ENCODE measurements around the gene JCHAIN. TPM values are rescaled to one million over a fixed set of nuclear protein-coding genes. Genes with fewer than 3 reads are reported as not detected.
"Not testable (repeated sequence)": the region's sequence is repeated elsewhere in the genome, so short reads cannot be mapped to it uniquely, and the experiment has no call there.

JCHAIN gene
- total RNA-seq, 1 donor from 2014 or later = not detected

DNA sequence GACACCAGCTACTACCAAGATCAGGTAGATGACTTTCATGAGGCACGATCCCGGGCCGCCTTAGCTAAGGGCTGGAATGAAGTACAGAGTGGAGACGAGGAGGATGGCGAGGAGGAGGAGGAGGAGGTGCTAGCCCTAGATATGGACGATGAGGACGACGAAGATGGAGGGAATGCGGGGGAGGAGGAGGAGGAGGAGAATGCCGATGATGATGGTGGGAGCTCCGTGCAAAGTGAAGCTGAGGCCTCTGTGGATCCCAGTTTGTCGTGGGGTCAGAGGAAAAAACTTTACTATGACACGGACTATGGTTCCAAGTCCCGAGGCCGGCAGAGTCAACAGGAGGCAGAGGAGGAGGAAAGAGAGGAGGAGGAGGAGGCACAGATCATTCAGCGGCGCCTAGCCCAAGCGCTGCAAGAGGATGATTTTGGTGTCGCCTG is 22.5 kb upstream of the JCHAIN start:
- intact Hi-C loops (cut with micrococcal nuclease) = loop anchor here (1.0 to 10.0 kb wide), 11 partner anchors 16 to 924 kb away; partner anchors contain the start of genes DCK, GRSF1, MOB1B and SULT1B1

DNA sequence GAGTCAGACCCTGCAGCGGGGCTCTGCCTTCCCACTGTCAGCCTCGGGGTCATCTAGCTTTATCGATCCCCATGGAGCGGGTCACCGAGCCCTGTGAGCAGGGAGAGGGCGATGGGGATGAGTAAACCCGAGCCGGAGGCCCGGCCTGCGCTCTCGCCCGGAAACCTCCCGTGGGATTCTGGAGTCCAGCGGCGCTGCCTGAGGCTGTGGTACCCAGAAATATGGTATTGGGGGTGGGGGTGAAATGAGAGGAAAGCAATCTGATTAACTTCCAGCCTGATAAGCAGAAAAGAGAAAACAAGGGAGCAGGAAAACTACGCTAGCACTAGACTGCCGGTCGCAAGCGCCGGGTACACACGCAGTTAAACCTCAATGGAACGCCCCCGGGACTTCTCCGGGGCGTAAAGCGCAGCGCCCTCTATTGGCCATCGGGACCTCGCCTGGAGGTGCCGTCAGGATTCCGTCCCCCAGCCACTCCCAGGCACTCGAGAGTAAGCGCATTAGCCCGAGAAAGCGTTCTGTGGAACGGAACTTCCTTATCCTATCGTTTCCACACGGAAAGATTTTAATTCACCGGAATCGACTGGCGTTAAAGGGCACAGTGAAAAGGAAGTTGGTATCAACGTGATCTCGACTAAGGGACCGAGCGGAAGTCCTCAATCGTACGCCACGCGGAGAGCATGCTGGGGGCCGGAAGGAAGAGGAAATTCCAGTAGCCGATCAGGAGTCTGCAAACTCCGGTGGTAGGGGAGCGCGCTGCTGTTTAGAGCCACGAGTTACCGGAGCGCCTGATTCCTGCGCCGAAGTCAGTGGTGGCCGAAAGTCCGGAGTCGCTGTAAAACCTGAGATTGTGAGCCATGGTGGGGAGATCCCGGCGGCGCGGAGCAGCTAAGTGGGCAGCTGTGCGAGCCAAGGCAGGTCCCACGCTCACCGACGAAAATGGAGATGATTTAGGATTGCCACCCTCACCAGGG is 21.8 kb upstream of the JCHAIN start, which contains the start of gene UTP3:
Gene UTP3, plus strand, starts transcription at position 712 of the 974 bp plus-strand sequence. Its CDS starts 146 bp downstream, at position 858.
- intact Hi-C loops (cut with micrococcal nuclease) = loop anchor here (1.0 to 10.0 kb wide), 11 partner anchors 17 to 923 kb away; partner anchors contain the start of genes DCK, GRSF1, MOB1B and SULT1B1

DNA sequence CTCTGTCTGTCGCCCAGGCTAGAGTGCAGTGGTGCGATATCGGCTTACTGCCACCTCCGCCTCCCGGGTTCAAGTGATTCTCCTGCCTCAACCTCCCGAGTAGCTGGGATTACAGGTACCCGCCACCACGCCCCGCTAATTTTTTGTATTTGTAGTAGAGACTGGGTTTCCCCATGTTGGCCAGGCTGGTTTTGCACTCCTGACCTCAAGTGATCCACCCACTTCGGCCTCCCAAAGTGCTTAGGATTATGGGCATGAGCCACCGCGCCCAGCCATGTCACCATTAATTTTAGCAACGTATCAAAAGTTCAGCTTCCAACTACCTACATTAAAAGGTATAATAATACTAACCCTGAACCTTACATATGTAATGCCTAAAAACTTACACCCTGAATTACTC is 21.1 kb upstream of the JCHAIN start:
- intact Hi-C loops (cut with micrococcal nuclease) = loop anchor here (10.0 kb wide), 1 partner anchor 923 kb away; the partner anchor contains the start of gene SULT1B1

DNA sequence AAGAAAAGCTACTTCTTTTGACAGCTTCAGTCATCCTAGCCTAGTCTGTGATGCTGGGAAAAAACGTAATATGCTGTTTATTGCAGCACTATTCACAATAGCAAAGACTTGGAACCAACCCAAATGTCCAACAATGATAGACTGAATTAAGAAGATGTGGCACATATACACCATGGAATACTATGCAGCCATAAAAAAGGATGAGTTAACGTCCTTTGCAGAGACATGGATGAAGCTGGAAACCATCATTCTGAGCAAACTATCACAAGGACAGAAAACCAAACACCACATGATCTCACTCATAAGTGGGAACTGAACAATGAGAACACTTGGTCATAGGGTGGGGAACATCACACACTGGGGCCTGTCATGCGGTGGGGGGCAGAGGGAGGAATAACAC is 15.8 kb upstream of the JCHAIN start:
- intact Hi-C loops (cut with micrococcal nuclease) = loop anchor here (10.0 kb wide), 1 partner anchor 917 kb away; the partner anchor contains the start of gene SULT1B1

DNA sequence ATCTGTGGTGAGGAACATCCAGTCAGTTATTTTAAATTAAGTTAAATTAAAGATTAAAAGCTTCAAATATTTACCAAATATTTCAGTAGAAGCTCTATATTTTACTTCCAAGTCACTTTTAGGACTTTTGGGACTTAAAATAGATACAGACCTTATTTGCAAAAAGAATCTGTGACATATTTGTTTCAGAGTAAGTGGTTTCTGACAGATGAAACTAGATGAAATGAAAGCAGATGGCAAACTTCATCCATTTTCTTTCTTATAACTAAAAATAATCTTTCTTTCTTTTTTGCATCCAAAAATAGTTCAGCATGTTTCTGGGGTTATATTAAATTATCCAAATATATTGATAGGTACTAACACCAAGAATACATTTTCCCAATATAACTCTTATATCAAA is 15.4 kb upstream of the JCHAIN start:
- intact Hi-C loops (cut with micrococcal nuclease) = loop anchor here (10.0 kb wide), 1 partner anchor 917 kb away; the partner anchor contains the start of gene SULT1B1

DNA sequence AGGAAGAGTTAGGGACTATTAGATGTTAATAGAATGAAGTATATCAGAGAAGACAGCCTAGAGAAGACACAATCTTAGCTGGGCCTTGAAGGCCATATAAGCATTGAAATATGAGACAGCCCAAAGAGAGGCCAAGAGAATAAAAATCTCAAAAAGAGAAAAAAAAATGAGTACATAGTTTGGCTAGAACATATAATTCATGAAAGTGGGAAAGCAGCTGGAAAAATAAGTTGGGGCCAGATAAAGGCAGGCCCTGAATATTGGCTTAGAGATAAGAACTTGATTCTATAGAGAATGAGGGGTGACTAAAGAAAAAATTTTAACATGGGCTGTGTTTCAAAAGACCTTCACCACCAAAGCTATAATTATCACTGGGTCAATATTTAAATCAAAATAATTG is 14.6 kb upstream of the JCHAIN start:
- intact Hi-C loops (cut with micrococcal nuclease) = loop anchor here (10.0 kb wide), 1 partner anchor 916 kb away; the partner anchor contains the start of gene SULT1B1

DNA sequence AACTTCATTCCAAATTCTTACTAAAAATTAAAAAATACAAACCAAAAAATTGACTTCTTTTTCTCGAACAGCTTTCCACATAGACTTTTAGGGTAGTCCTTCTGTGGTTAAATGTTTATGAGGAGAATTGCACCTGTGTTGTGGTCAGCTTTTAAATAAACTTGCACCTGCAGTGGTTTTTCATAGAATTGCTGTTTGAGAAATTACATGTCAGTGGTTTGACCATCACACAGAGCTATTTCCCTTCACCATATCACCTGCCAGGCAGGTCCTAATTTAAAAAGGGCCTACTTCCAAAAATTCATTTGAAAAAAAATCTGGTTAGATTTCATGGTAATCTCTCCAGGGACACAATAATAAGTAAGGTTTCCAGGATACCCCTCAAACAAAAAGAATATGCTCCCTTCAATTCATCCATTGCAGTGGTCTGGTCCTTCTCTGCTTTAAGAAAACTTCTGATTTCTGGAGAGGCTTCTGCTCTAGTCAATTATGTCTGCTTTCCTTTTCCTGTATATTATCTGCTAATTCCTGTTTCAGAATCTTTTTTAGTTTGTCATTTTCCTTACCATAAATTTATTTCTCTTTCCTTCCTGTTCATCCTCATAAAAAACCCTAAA is 12.2 kb upstream of the JCHAIN start:
- intact Hi-C loops (cut with micrococcal nuclease) = no loop called here

DNA sequence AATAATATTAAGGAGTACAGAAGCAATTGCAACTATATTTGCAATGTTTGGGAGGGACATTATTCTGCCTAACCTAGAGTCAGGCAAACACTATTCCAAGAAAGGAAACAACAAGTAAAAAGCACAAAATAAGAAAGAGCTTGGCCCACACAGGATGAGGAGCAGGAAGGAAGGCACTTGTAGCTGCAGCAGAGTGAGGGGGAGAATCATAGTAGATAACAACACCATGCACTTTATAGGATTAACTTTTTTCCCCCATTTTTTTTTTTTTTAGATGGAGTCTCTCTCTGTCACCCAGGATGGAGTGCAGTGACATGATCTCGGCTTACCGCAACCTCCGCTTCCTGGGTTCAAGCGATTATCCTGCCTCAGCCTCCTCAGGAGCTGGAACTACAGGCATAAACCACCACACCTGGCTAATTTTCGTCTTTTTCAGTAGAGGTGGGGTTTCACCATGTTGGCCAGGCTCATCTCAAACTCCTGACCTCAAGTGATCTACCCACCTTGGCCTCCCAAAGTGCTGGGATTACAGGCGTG is 10.3 kb upstream of the JCHAIN start:
- intact Hi-C loops (cut with micrococcal nuclease) = no loop called here

DNA sequence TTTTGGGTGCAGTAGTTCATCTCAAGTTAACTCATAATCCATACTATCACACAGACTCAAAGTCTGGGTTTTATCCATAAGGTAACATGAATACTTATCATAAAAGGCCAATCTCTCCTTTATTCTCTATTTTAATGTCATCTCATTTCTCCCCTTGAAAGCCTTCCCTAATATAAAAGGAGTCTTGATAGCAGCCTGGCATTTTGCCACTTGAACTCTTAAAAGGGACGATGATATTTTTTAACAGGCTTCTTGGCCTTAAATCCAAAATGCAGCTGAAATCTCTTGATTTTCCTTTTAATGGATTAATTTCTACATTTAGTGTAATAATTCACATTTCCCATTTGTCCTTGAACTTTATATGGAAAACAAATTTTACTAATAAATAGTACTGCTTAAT is 8.4 kb upstream of the JCHAIN start:
- intact Hi-C loops (cut with micrococcal nuclease) = no loop called here

DNA sequence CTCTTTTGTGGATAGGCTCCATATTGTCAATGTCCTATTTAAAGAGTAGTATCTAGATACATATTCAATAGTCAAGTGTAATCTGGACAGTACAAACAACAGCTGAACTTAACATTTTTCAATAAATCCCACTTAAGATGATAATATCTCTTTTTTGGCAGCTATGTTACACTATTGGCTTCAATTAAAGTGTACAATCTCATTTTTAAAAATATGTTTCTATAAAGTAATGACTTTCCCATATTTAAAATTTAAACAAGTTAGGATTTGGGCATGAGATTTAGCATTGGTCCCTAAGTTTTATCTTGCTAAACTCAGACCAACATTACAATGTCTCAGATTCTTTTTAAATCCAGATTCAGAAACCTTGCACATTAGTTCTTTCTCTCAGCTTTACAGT is 7.9 kb upstream of the JCHAIN start:
- intact Hi-C loops (cut with micrococcal nuclease) = no loop called here

DNA sequence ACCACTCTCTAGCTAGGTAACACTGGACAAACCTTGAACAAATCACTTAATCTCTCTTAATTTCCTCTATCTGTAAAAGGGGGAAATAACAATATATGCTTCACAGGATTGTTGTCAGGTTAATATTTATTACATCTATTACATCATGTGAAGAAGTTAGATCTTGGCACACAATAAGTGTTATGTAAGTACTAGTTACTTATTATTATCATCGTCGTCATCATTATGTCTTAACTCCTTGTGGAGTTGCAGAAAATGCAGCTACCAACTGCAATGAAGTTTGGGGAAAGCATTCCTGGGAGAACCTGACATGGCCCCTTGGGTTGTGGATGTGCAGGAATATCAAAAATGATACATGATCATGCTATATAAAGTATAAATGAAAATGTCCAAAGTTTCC is 4.8 kb upstream of the JCHAIN start:
- intact Hi-C loops (cut with micrococcal nuclease) = no loop called here

DNA sequence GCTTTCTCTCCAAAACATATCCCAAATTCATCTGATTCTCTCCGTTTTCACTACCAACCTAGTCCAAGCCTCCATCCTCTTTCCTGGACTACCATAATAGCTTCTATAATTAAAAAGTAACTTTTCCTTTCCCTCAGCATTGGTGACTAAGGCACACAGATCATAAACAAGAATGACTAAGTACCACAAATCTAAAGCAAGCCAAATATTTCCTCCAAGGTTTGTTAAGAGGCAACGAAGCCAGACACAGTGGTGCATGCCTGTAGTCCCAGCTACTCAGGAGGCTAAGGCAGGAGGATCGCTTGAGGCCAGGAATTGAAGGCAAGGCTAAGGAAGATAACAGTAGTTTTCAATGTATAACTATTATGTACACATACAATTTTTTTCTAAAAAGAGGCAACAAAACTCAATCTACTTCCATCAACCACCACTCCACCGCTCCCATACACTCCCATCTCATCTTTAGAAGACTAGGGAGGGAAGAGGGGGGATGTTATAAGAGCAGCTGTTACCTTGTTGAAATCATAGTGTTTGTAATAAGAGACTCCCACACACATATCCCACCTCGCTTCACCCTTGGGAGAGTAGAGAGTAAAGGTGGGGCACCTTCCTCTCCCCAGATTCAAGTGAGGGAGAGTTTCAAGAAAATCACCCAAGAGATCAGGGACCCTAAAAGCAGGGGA is 4.2 kb upstream of the JCHAIN start:
- intact Hi-C loops (cut with micrococcal nuclease) = no loop called here

DNA sequence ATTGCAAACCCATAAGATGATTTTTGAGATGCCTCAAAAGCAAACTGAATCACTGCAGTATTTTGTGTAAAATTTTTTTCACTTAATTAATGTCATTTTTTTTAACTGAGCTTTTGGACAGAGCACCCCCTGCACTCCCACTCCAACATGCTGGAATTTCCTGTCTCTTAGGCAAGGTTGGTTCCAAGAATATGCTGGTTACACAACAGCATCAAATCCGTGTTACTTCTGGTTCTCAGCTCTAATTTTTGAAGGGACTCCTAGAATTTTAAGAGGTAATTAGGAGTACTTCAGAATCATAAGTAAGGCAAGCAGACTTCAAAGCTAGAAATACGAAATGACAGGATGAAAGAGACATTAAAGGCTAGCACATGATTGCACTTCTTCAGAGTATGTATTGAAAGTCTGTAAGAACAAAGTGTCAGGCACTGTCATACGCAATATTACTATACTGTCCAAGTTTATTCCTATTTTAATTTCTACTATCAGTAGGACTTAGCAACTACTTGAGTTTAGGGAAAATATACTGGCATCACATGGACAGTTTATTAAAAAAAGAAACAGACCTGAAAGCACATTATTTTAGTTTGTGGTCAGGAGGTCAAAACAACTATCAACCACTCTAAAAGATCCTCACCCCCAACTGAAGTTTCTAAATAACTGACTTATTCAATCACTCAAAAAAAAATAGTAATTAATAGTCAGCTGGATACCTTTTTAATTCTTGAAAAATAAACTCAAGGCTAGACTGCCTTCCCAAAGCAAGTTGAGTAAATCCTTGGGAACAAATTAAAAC is 1.6 kb upstream of the JCHAIN start:
- intact Hi-C loops (cut with micrococcal nuclease) = no loop called here

DNA sequence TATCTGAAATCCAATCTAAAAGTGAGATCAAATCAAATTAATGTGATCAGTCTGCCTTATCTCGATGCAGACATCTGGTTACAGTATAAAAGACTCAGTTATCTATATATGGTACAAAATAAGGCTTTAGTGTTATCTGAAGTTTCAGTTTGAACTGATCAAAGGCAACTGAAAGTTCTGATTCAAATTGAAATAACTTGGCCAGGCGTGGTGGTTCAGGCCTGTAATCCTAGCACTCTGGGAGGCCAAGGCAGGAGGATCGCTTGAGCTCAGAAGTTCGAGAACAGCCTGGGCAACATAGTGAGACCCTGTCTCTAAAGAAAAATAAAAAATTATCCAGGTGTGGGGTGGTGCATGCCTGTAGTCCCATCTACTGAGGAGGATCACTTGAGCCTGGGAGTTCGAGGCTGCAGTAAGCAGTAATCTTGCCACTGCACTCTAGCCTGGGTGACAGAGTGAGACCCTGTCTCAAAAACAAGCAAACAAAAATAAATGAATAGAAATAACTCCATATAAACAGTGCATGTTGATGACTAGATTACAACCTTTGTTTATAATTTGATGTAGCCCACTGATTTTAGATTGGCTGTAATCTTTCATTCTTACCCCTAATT is 4.9 kb downstream of the JCHAIN start:
- intact Hi-C loops (cut with micrococcal nuclease) = not testable (repeated sequence)

DNA sequence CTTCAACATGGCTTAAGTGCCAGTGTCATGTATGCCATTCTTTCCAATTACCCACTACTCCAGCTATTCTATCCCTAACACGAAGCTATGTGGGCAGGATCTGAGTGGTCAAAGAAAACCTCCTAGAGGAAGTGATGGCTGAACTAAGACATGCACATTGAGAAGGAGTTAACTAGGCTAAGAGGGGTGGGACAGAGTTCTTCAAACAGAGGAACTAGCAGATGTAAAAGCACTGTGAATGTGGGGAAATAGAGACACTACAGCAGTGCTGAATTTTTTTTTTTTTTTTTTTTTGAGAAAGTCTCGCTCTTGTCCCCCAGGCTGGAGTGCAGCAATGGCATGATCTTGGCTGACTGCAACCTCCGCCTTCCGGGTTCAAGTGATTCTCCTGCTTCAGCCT is 6.2 kb downstream of the JCHAIN start:
- intact Hi-C loops (cut with micrococcal nuclease) = no loop called here

DNA sequence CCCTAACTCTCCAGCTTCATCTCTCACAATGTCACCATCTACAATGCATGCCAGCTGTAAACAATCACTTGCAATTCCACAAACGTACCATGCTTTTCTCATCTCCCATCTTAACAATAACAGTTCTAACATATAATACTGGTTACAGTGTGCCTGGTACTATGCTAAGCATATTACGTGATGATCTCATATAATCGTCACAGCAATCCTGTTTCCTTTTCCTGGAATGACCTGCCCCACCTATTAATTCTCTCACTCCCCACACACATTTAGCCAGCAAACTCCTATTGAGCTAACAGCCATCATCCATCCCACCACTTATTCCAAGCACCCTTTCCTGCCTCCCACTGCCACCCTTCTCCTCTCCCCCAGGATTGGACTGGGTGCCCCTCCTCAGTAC is 7.9 kb downstream of the JCHAIN start:
- intact Hi-C loops (cut with micrococcal nuclease) = no loop called here

DNA sequence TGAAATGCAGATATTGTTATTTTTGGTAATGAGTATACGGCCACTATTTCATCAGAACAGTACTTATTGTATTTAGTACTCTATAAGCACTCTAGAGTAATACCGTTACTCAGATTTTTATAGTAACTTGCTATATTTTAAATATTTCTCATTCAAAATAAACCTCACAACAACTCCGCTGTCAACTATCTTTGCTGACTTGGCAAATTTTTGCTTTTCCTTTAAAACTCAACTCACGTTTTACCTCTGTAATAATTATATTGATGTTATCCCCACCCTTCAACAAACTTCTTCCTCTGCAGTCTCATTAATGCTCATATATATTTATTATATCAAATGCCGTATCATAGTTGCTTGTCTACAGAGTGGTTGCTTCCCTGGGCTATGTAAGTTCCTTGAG is 9.0 kb downstream of the JCHAIN start:
- intact Hi-C loops (cut with micrococcal nuclease) = no loop called here

DNA sequence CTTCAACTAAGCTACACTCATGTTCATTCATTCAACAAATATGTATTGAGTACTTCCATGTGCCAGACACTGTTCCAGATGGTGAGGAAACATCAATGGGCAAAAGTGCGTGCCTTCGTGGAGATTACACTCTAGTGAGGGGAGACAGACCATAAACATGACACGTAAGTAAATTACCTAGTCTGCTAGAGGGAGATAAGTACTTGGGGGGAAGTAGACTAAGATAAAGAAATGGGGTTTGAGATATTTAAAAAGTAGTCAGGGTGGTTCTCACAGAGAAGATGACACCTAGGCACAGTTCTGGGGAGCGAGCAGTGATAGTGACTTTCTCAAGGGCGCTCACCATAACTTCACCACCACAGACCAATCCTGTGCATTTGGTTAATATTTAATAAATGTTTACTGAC is 11.7 kb downstream of the JCHAIN start:
- intact Hi-C loops (cut with micrococcal nuclease) = loop anchor here (5.0 kb wide), 1 partner anchor 148 kb away; no protein-coding TSS in a partner anchor

DNA sequence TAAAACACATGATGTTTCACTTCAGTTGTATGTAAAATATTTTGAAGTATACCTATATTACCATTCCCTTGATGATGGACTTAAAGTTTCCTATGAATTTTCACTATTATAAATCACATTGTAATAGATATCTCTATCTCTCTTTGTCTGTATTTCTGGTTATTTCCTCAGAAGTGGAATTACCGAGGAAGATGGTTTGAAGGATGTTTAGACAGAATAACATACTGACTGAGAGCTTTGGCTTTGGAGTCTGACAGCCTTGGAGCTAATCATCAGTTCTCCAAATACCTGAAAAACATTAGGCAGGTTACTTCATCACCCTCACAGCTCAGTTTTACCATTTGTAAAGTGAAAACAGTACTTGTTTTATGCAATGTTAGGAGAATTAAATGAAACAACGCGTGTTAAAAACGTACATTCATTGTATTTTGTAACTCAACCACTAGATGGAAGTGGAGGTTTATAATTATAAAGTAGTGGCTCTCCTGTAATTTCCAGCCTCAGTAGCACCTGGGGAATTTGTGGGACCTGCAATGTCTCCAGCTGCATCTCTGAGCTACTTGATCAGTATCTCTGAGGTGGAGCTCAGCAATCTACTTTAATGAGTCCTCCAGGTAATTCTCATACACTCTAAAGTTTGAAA is 14.3 kb downstream of the JCHAIN start:
- intact Hi-C loops (cut with micrococcal nuclease) = loop anchor here (1.0 to 5.0 kb wide), 6 partner anchors 36 to 1651 kb away; partner anchors contain the start of gene UTP3

Data from T-helper 1 cell treated with Interleukin-12 subunit alpha and Interleukin-12 subunit beta and Interleukin-4 antibody, amounts not matched to agents 30 ng/mL and 1 ng/mL, for 36 hours (primary cell).